Left cardiac atrium (tissue), 4 donors: Measurements from ENCODE around the gene SLC41A1. TPM values are rescaled to one million over a fixed set of nuclear protein-coding genes. Genes with fewer than 3 reads are reported as not detected.

Experiments used
- ATAC-seq, 2 donors: fragments of 200-7000 bp; cut with Tn5 transposase; one replicate each; pipeline ENCODE4 v1.9.1; 2020; ENCODE audit warnings: mild to moderate bottlenecking in 2 of 2, moderate library complexity in 2 of 2
- DNase-seq: peaks from one replicate; pipeline ENCODE4 v3.0.0-alpha.2; 2020
- intact Hi-C, 2 donors: fragments of 100-400 bp; cut with DNase I; formaldehyde crosslinking; loops; one replicate each; pipeline versions ENCODE4 v1.14.1 to v1.15.1; 2022 to 2023
- total RNA-seq, 2 donors: library from RNA; stranded (reverse); fragmentation: NEBNext Ultra II Directional; extraction: Animal tissue kit (Norgen Biotek cat#: 25700); gene quantifications; one replicate each; pipeline ENCODE4 v1.2.1, GENCODE V29; 2021
- donor health status: DM: no; HTN: yes; CAD: no.
- donor health status: DM: no; HTN: yes; CAD: no; lungs with severe emphysema.
- donor health status: DM: yes; HTN: yes; CAD: no.
- donor health status: Dilated cardiomyopathy.

The SLC41A1 gene
- total RNA-seq, 2 donors from 2014 or later = 162 to 206 TPM

DNA sequence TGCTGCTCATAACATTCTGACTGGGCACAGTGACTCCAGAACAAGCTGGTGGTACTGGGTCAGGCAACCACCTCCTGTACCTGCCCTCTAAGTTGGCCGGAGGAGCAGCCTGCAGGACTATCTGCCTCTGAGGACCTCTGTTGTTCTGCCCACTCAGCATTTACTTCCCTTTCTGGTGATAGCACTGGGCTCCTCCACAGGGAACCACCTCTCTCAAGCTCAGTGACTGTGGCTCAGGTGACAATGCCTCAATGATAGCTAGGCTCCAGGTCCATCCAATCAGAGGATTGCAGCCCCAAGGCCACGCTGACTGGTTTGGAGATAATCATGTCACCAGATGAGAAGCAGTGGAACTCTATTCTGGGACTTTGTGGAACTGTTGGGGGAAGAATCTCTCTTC lies 15.8 kb downstream of the SLC41A1 start:
- intact Hi-C loops = loop anchor here in 1 of 2 donors (10.0 kb wide), 1 partner anchor 308 kb away; no protein-coding TSS in a partner anchor
- DNase-seq (no peak), ATAC-seq (no peak)

DNA sequence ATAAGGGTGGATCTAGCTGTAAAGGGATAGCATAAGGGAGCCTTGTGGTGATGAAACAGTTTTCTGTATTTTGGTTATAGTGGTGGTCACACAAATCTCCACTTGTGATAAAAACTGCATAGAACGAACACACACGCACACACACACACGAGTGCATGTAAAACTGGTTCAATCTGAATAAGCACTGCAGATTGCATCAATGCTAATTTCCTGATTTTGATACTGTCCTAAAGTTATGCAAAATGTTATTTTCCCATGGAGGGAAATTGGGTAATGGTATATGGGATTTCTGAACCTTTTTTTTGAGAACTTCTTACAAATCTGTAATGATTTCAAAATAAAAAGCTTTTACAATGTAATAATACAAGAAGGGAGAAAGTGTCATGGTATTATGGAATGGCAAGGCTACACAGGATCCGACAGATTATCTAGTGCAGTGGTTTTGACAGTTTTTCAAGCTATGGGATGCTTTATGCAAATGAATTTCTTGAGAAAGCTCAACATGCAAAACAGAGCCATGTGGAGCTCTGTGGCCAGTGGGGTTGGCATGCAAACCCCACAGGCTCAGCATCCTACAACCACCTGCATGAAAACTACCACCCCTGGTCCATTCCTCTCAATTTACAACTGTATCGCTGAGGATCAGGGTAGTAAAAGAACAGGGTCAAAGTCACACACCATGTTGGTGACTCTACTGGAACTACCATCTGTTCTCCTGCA lies 18.8 kb downstream of the SLC41A1 start:
- no peak for ATAC-seq
- intact Hi-C loops = loop anchor here (5.0 to 10.0 kb wide), 4 partner anchors 118 to 311 kb away; no protein-coding TSS in a partner anchor

DNA sequence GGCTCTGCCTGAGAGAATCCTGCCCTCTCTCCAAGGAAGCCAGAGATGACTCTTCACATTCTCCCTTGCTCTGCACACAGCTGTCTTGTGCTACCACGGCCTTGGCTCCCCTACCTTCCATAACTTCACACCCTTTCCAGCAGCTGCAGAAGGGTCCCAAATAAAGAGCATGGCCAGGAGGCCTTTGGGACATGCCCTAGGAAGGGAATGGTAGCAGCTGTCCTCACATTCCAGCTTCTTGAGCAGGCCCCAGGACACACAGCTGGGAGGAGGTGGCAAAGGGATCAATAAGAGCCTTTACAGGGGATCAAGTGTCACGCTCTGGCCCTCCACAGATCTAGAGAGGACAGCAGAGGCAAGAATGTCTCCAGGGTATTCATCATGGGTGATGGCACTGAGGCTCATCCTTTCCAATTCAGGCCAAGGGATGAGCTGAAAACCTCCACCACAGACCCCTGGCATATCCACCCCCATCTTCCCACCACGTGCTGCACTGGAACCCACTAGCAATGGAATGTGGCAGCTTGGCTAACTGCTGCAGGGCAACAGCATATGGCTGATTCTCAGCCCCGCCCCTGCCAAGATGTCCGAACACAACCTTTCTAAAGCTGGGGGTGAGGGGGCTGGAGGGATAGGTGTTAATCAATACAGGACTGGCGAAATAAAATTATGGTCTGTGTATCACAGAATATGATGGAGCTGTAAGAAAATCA lies 19.9 kb downstream of the SLC41A1 start:
- intact Hi-C loops = loop anchor here (5.0 to 10.0 kb wide), 4 partner anchors 119 to 312 kb away; no protein-coding TSS in a partner anchor
- DNase-seq (no peak), ATAC-seq (no peak)

More for the DNA sequence above, 18.8 kb downstream of the SLC41A1 start:
- DNase-seq = no peak

DNA sequence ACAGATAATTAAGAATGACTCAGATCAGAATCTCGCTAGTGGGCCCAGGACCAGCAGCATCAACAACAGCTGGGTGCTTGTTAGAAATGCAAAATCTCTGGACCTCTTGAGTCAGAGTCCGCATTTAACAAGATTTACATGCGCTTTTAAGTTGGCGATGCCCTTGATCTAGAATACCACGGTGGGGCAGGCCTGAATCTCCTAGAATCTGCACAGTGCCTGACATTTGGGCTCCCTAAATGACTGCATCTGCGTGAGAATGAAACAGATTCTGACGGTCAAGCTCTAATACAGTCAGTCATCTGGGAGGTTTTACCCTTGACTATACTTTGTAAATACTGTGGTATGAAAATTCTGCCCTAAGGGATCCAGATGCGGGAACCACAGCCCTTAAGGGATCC lies 20.5 kb downstream of the SLC41A1 start:
- intact Hi-C loops = loop anchor here (5.0 to 10.0 kb wide), 4 partner anchors 120 to 312 kb away; no protein-coding TSS in a partner anchor
- DNase-seq (no peak), ATAC-seq (no peak)

DNA sequence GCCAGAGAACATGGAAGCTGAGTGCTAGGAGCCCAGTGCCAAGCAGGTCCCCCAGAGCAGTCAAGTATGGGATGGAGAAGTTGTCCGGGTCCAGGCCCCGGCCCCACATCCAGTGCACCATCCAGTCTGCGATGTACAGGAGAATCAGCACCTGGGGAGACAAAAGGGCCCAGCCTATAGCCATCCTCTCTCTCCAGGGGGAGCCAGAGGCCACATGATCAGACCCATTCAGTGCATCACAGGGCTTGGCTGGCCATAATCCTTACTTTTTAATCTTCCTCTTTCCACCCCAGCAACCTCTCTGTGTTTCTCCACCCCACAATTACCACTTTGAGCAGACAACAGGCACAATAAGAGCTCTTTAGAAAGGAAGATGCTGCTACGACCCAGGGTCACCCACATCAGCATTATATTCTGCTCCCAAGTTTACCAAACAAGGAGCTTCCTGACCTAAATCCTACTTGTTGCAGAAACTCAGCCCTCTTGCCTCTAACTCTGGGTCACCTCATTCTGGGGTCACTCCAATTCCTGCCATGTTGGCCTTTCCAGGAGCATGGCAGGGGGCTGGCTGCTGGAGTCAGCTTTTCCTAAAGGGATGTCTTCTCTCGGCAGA lies 21.3 kb downstream of the SLC41A1 start:
- peak; percentile 63 for DNase-seq
- intact Hi-C loops = loop anchor here (5.0 to 10.0 kb wide), 4 partner anchors 121 to 313 kb away; no protein-coding TSS in a partner anchor
- ATAC-seq = peak; percentile 85 to 87

DNA sequence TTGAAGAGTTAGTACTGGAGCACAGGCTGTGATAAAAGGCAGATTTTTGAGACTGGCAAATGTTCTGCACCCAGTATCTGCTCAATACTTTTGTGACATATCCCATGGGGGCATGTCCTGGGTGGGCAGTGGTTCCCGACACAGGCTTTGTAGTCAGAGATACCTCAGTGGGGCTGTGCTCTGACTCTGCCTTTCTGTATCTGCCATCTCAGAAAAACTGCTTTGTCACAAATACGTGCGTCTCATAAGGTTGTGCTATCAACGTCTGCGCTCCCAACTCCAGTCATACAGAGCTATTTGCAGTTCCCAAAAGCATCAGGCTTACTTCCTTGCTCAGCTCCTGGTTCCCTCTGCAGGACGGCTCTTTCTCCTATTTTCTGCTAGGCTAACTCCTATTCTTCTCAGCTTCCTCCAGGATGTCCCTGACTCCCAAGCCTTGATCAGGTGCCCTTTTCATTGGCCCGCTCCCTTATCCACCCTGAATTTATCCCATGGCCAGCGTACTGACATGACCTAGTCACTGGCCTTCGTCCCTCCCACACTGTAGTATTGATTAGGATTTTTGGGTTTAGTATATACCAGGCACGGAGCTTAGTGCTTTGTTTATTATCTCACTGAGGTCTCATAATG lies 25.6 kb downstream of the SLC41A1 start:
- peak in 1 of 2 donors; percentile 4 for ATAC-seq
- no peak for DNase-seq
- intact Hi-C loops = no loop called here

DNA sequence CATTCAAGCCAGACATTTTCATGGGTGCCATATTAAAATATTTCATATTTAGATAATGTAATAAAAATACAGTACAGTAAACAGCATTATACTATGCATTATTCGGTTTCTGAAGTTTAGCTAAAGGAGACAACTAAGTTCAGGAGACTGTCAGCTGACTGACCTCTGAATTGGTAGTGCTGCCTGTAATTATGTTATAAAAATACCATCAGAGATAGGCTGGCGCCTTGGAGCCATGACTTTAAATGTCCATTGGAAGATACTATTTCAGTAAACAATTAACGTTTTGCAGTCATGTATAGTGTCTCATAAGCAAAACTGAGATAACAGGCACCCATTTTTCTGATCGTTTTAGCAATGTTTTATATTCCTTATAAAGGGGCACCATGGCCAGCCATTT lies 26.4 kb downstream of the SLC41A1 start:
- no peak for ATAC-seq
- DNase-seq = no peak

DNA sequence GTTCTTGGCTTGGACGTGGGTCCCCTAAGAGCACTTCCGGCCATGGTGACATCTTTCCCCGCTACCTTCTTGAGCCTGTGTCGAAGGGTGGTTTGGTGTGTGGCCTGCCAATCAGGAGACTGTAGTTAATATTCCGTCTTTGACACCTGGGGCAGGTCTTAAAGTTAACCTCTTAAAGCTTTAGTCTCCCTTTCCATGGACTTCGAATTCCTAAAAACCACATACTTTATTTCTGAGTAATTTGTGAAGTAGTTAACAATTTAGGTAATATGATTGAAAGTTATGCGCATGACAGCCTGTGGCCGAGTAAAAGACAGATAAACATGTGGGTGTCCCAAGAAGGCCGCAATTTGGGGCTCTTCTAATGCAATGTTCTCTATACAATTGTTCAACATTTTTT lies 27.6 kb downstream of the SLC41A1 start:
- ATAC-seq (no peak), DNase-seq (no peak)
- intact Hi-C loops = no loop called here

More for the DNA sequence above, 26.4 kb downstream of the SLC41A1 start:
- intact Hi-C loops = no loop called here

DNA sequence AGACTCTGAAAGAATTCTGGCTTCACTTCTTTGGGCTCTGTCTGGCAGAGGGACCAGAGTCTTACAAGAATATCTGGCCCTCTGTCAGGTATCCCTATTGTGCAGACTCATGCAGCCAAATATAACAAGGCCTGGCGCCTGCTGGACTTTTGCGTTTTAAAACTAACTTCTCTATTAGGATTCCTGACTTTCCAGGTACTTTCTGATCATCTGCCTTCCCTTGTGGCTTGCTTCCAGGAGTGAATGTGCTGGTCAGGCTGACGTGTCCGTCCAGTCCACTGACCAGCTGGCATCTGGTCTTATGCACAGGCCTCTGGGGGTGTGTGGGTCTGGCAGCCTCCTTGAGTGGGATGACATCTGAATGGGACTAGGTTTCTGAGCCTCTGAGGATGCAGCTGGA lies 29.1 kb downstream of the SLC41A1 start:
- DNase-seq = peak; percentile 65
- intact Hi-C loops = no loop called here

DNA sequence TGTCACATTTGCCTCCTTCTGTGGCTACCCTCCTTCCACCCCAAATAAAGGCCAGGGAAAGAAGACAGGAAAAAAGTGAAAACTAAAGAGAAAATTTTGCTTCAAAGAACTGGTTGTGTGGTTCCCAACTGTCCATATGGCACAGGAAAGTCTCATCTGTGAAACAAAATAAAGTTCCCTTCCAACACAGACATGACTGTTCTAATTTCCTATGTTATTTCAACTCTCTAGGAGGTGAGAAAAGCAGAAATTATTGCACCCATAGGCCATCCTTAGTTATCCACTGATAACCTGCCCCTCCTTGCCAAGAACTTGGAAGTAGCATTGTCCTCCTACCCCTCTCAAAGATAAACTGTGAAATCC lies 29.6 kb downstream of the SLC41A1 start:
- DNase-seq (no peak), ATAC-seq (peak in 1 of 2 donors; percentile 18)
- intact Hi-C loops = no loop called here

More for the DNA sequence above, 29.1 kb downstream of the SLC41A1 start:
- peak; percentile 60 to 90 for ATAC-seq

DNA sequence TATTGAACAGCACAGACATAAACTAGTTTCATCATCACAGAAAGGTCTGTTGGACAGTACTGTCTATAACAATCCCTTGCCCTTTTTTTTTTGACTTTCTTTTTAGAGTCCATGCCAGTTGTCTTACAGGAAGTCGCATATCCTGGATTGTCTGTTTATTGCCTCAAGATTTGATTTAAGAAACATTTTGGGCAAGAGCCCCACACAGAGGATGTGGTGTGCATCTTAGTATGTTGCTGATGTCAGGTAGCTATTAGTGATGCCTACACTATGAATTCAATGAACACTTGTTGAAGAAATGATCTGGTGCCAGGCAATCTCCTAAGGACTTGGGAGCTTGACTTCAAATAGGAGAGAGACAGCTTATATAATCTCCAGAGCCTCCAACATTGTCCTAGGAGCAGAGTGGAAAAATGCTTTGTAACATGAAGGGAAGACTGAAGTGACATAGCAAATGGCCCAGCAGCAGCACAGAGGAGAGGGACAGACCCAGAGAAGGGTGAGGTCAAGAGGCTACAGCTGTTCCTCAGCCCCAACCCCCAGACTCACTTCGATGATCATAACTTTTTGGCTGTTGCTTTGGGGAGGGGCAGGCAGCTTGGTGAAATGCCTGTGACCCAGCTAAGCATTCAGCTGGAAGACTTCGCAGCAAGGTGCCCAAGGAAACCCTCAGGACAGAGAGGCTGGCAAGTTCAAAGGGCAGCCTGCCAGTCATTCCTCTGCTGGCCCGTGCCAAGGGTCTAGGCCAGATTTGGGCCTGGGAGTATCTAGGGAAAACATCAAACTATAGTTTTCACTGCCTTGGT lies 30.2 kb downstream of the SLC41A1 start:
- intact Hi-C loops = no loop called here
- no peak for DNase-seq
- peak in 1 of 2 donors; percentile 4 for ATAC-seq

DNA sequence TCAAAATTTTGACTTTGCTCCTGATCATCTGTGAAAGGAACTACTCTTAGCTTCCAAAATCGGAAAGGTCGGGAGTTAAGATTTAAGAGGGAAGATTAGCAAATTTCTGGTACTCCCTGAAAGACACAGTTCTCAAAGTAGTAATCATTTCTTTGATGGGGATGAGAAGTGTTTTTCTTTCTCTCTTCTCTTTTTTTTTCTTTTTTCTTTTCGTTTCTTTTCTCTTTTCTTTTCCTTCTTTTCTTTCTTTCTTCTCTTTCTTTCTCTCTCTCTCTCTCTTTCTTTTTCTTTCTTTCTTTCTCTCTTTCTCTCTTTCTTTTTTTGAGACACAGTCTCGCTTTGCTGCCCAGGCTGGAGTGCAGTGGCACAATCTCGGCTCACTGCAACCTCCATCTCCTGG lies 32.7 kb downstream of the SLC41A1 start:
- intact Hi-C loops = no loop called here
- ATAC-seq (no peak), DNase-seq (no peak)

DNA sequence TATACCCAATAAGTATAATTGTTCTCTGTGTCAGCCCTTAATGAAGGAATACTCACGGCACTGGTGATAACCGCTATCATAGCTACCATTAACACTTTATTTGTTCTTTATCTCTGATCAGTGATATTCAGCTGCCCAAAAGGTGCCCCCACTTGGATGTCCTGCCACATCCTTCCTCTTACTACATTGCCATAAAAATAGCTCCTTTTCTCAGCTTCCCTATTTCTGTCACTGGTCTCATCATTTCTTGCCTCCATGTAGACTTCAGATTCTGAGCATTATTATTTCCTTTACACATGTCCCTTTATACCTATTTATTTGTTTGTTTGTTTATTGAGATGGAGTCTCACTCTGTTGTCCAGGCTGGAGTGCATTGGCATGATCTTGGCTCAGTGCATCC lies 35.0 kb downstream of the SLC41A1 start:
- ATAC-seq (no peak), DNase-seq (no peak)
- intact Hi-C loops = no loop called here

DNA sequence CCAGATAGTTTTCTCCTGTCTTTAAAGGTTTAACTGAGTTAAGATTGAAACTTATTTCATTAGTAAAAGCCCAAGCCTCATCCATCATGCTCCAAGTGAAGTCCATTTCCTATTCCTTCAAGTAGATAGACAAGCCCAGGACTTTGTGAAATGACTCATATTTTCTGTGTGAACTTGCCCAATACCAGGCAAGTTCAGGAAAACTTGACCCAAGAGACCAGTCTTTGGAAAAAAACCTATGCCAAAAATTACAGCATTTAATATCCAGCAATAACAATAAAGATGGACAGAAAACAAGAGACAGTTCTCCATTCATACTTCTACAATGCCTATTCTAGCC lies 37.3 kb downstream of the SLC41A1 start:
- peak; percentile 43 to 66 for ATAC-seq
- intact Hi-C loops = no loop called here
- no peak for DNase-seq

DNA sequence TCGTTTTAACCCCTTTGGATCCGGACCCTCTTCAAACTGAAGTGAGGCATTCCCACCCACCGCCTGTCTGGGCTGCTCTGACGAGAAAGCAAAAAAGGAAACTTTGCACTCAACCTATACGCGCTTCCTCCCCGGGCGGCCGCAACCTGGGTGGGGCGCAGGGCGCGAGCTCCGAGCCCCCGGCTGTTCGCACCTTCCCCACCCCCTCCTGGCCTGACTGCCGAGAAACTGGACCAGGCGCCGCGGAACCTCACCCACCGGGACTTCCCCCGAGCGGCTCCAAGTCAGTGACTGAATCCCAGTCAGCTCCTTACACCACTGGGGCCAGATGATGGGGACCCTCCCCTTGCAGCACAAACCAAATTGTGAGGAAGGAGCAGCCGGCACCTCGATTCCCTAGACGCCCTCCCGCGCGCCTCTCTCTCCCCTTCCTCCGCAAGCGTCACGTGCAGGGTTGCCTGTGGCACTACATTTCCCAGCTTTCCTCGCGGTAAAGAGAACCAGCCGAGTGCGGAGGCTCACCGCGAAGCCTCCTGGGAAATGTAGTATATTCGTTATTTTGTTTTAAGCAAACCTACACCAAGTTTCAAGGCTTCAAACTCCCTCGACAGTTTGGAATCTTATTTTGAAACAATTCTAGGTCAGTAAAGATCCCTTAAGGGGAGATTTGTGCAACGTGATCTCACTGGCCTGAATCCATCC lies 37.8 kb downstream of the SLC41A1 start, which contains the start of gene RAB29:
Gene RAB29 (minus strand): TSS at position 468 of the 702 bp plus-strand sequence. CDS start 526 bp downstream, outside the sequence.
- intact Hi-C loops = no loop called here
- peak; percentile 86 for DNase-seq
- peak; percentile 96 to 97 for ATAC-seq

DNA sequence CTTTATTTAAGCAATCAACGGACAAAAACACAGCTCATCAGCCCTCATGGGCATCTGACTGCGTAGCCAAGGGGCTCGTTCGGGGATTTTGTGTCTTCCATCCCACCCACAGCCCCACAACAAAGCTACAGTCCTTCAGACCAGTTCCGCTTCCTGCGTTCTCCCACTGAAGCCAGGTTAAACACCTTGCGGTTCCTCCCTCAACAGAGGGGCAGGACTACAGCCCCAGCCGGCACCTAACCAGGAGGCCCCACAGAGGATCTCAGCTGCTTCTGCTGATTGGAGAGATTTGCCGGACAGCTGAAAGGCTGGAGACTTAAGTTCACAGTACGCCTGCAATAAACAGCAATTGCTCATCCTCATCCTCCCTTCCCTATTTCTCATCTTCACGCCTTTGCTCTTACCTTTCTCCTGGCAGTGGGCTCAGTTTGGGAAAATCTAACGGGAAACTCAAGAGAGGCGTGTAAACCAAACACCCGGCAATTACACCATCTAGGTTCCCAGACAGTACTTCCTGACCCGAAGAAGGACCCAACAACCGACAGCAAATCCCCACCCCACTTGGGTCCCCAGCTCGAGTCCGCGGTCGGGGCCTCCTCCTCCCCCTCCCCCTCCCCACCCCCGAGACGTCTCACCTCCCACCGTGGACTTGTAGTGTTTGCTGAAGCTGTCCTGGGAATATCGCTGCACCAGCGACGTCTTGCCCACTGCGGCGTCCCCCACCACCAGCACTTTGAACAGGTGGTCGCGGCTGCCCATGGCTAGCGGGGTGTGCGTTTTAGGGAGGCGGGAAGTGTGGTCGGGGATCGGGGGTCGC lies 38.6 kb downstream of the SLC41A1 start:
- intact Hi-C loops = no loop called here
- no peak for DNase-seq
- peak; percentile 30 to 65 for ATAC-seq

DNA sequence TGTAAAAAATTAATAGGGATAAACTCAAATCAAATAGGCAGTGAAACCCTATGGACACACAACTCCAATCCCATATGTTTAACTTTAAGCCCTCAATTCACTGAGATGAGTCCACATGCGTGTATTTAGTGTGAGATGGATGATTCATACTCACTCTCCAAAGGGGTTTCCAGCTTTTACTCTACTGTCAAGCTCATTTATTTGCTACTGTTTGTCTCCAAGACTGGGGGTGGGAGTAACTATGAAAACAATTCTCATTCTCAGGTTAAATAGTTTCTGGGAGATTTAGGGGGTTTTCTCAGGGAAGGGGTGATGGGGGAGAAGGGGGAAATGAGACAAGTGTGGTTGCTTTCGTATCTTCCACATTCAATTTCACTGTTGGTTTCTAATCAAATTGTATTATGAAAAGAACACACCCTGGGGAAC lies 40.4 kb downstream of the SLC41A1 start:
- intact Hi-C loops = no loop called here
- ATAC-seq = no peak
- DNase-seq = no peak
